ENCODE data around the gene STK31. TPM values are rescaled to one million over a fixed set of nuclear protein-coding genes. Genes with fewer than 3 reads are reported as not detected.
"Not testable (repeated sequence)": the region's sequence is repeated elsewhere in the genome, so short reads cannot be mapped to it uniquely, and the experiment has no call there.

STK31 gene
- total RNA-seq, 4 donors from 2014 or later = 0.10 TPM; not detected in 3

DNA sequence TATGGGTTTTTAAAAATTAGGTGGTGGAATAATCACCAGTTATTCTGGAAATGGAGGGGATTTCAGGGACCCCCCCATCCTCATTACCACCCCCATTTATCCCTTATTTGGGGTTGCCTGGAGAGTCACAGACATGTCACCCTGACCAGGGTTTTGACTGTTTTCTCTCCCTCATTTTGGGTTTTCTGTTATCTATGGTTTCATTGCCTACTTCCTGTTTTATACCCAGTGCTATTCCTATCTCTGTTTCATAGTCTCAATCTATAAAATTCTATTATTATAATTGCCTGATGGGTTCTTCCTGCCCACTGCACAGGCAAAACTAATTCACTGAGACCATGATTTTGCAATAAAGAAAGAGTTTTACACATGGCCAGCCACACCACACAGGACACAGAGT, 45.9 kb upstream of the STK31 start:
- intact Hi-C loops (cut with DNase I; ENCODE audit: low total_unique reads) (no loop called here), in situ Hi-C loops (cut with MboI; ENCODE audit: low sequenced_read_pairs in 4 of 4) (no loop called here)
- DNase-seq = no peak
- Histone ChIP-seq H3K9me3 (no peaks in the 10 kb centered on the region), H3K27ac (no peak overlapping the region), H3K27me3 (no peaks in the 10 kb centered on the region), H3K36me3 (no peaks in the 10 kb centered on the region), H3K4me1 (no peaks in the 10 kb centered on the region), H3K4me3 (no peak overlapping the region)
- no peak for TF ChIP-seq POLR2A (IDR thresholded peaks at IDR 0.05)
- TF ChIP-seq, protein P1, sequence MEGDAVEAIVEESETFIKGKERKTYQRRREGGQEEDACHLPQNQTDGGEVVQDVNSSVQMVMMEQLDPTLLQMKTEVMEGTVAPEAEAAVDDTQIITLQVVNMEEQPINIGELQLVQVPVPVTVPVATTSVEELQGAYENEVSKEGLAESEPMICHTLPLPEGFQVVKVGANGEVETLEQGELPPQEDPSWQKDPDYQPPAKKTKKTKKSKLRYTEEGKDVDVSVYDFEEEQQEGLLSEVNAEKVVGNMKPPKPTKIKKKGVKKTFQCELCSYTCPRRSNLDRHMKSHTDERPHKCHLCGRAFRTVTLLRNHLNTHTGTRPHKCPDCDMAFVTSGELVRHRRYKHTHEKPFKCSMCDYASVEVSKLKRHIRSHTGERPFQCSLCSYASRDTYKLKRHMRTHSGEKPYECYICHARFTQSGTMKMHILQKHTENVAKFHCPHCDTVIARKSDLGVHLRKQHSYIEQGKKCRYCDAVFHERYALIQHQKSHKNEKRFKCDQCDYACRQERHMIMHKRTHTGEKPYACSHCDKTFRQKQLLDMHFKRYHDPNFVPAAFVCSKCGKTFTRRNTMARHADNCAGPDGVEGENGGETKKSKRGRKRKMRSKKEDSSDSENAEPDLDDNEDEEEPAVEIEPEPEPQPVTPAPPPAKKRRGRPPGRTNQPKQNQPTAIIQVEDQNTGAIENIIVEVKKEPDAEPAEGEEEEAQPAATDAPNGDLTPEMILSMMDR (IDR thresholded peaks at IDR 0.05 in 4 of 5, conservative IDR thresholded peaks at IDR 0.05 in 1 of 5) = no peak
- ATAC-seq = no peak

DNA sequence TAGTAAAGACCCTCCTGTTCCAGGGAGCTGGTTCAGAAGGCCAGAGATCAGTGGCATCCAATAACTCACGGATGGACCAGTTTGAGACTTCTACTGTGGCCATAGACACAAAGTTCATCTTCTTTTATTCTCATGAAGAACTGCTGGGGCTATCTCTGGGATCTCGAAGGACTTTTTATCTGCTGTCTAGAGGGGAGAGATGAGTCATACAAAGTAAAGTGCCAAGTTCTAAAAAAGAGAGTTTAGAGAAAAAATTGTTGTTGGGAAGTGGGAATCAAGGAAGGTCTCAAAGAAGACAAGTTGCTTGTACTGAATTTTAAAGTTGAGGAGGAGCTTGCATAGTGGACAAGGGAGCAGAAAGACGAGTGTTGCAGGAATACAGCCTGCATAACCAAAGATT, 38.0 kb upstream of the STK31 start:
- in situ Hi-C loops (cut with MboI; ENCODE audit: low sequenced_read_pairs in 4 of 4) = no loop called here
- Histone ChIP-seq H3K27ac (no peak overlapping the region), H3K4me1 (no peaks in the 10 kb centered on the region), H3K36me3 (no peaks in the 10 kb centered on the region), H3K9me3 (no peaks in the 10 kb centered on the region), H3K27me3 (no peaks in the 10 kb centered on the region), H3K4me3 (no peak overlapping the region)
- intact Hi-C loops (cut with DNase I; ENCODE audit: low total_unique reads) = loop anchor here (10.0 kb wide), 1 partner anchor 47 kb away; no protein-coding TSS in a partner anchor
- TF ChIP-seq, protein P1 (IDR thresholded peaks at IDR 0.05 in 4 of 5, conservative IDR thresholded peaks at IDR 0.05 in 1 of 5) = no peak
- no peak for TF ChIP-seq POLR2A (IDR thresholded peaks at IDR 0.05)
- DNase-seq (no peak), ATAC-seq (no peak)

DNA sequence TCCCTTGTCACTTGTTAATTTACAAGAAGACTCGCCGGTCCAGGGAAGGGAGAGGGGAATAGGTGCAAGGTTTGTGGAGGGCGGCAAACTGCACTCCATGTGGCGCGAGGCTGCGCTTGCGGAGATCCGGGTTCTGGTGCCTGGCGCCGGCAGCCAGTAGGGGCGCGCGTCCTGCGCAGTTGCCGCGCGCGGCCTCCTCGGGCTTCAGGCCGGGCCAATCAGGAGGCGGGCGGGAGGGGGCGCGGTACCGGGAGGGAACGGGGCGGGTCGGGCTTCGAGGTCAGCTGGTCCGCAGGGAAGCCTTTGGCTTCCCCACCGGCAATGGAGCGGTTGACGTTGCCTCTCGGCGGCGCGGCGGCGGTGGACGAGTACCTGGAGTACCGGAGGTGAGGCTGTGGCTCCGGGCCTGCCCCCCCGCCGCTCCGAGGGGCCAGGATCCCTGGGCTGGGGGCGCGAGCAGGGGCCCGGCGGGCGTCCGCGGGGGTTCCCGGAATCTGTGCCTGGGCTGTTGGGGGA, 30.1 kb upstream of the STK31 start, which contains the start of gene FAM221A:
TSS of gene FAM221A (plus strand) at position 302 of the 516 bp plus-strand sequence. CDS start at position 322, 20 bp downstream.
- Histone ChIP-seq H3K4me1 (peaks cover 4 to 8% of the 10 kb centered on the region in 2 donors), H3K4me3 (peak within 1 kb of the TSS; percentile 61 to 94 (median 90)), H3K27me3 (no peaks in the 10 kb centered on the region), H3K27ac (peak within 1 kb of the TSS; percentile 73 to 87 (median 84)), H3K9me3 (no peaks in the 10 kb centered on the region), H3K36me3 (no peaks in the 10 kb centered on the region)
- intact Hi-C loops (cut with DNase I; ENCODE audit: low total_unique reads) (loop anchor here (1.0 to 10.0 kb wide), 2 partner anchors 55 to 83 kb away; partner anchors contain the start of gene CCDC126), in situ Hi-C loops (cut with MboI; ENCODE audit: low sequenced_read_pairs in 4 of 4) (no loop called here)
- no peak for TF ChIP-seq POLR2A (IDR thresholded peaks at IDR 0.05)
- TF ChIP-seq, protein P1 (IDR thresholded peaks at IDR 0.05 in 4 of 5, conservative IDR thresholded peaks at IDR 0.05 in 1 of 5) = peak; percentile 28 to 88 (median 51)
- peak; percentile 81 to 83 for DNase-seq
- peak; percentile 94 to 96 for ATAC-seq

DNA sequence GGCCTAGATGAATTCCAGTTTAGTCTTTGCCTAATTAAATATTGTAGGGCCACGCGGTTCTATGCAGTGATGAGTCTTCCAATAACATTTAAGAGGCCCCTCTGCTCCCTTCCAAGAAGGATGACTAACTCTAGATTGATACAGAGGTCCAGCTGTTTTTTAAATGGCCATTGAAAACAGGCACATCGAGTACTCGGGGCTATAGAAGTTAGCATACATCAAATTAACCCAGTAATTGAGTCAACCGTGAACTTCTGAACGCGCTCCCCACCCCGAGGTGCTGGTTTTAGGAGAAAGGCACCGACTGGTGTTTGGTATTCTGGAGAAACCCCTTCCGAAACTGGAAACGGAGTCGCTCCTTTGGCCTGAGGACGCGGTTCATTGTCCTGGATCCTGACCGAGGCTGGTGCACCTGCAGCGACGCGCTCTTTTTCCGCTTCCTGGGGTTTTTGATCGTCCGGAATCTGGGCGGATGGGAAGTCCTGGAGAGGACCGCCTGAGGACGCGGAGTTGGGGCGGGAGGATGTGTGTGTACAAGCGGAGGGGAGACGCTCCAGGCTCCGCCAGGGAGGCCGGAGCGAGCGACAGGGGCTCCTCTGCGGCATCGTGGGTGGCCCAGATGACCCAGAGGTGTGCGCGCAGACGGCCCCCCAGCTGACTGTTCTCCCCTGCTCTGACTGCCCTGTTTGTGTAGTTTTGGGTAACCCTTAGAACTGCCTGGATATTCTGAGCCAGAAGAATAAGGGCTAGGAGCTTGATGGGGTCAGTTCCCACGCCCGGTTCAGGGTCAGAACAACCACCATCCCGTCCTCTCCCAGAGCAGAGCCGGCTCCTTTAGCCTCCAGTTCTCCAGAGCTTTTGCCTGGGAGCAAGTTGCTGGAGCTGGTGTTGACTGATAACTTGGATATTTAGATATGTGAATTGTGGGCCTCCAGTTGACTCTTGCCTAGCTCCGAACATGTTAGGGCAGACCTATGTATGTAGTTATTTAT, 29.3 kb upstream of the STK31 start:
- intact Hi-C loops (cut with DNase I; ENCODE audit: low total_unique reads) = loop anchor here (1.0 kb wide), 1 partner anchor 83 kb away; the partner anchor contains the start of gene CCDC126
- peak overlapping the region; percentile 73 to 87 (median 84) for H3K27ac ChIP-seq
- DNase-seq (peak in 1 of 2 donors; percentile 19), ATAC-seq (peak; percentile 47 to 67)
- TF ChIP-seq, protein P1 (IDR thresholded peaks at IDR 0.05 in 4 of 5, conservative IDR thresholded peaks at IDR 0.05 in 1 of 5) = no peak
- no peaks in the 10 kb centered on the region for H3K36me3 ChIP-seq
- H3K9me3 ChIP-seq = no peaks in the 10 kb centered on the region
- H3K27me3 ChIP-seq = no peaks in the 10 kb centered on the region
- H3K4me1 ChIP-seq = peaks cover 4 to 8% of the 10 kb centered on the region in 2 donors
- in situ Hi-C loops (cut with MboI; ENCODE audit: low sequenced_read_pairs in 4 of 4) = no loop called here
- peak overlapping the region; percentile 61 to 94 (median 90) for H3K4me3 ChIP-seq

DNA sequence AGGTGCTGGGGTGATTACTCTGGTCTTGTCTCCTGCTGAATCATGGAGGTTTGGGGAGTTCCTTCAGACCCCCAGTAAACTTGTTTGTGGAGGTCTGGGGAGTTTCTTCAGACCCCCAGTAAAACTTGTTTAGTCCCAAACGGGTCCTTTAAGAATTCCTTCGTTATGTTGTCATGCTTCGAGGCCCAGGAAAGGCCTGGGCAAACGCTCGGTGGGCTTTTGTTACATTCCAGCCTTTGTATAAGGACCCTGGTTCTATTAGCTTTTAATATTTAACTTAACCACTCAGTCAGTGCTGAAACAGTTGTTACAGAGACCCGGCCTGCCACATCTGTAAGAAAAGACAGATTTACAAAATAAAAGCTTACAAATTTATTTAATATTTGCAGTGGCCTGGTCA, 26.0 kb upstream of the STK31 start:
- ATAC-seq; H3K27me3 ChIP-seq; intact Hi-C loops (cut with DNase I; ENCODE audit: low total_unique reads); H3K4me1 ChIP-seq; in situ Hi-C loops (cut with MboI; ENCODE audit: low sequenced_read_pairs in 4 of 4); H3K27ac ChIP-seq; H3K36me3 ChIP-seq; H3K9me3 ChIP-seq; H3K4me3 ChIP-seq; DNase-seq: not testable (repeated sequence)

All from gastrocnemius medialis (tissue), 4 donors.